DMS114 treated with DMSO at 0.1 percent for 48 hours (cell line): Measurements from ENCODE around the gene EPM2AIP1.
"Not testable (repeated sequence)": the region's sequence is repeated elsewhere in the genome, so short reads cannot be mapped to it uniquely, and the experiment has no call there.

ENCODE experiments used
- DNase-seq: peaks from one replicate; lab custom pipeline; 2025; ENCODE audit not compliant: unreplicated experiment; lab: John Stamatoyannopoulos, UW

Gene EPM2AIP1

GRCh38 chr3:36993326-36994283 lies 674 bp upstream of the EPM2AIP1 start, which contains the start of gene MLH1:
Gene MLH1, plus strand, starts transcription at chr3:36993518. Its CDS starts 30 bp downstream, at chr3:36993548.
- no peak for DNase-seq

- no peak for DNase-seq
Measured at GRCh38 chr3:36991923-36992805, 767 bp downstream of the EPM2AIP1 start.

GRCh38 chr3:36991147-36991546 lies 1.8 kb downstream of the EPM2AIP1 start:
- no peak for DNase-seq

- no peak for DNase-seq
Measured at GRCh38 chr3:36989568-36989967, 3.4 kb downstream of the EPM2AIP1 start.

GRCh38 chr3:36989005-36989404 lies 3.9 kb downstream of the EPM2AIP1 start:
- DNase-seq = no peak

GRCh38 chr3:36988356-36988755 lies 4.6 kb downstream of the EPM2AIP1 start:
- DNase-seq = no peak

GRCh38 chr3:36981006-36981405 lies 11.9 kb downstream of the EPM2AIP1 start:
- no peak for DNase-seq

- no peak for DNase-seq
Measured at GRCh38 chr3:36973139-36973538, 19.8 kb downstream of the EPM2AIP1 start.

- DNase-seq = no peak
Measured at GRCh38 chr3:36972163-36972562, 20.8 kb downstream of the EPM2AIP1 start.

- DNase-seq = no peak
Measured at GRCh38 chr3:36969540-36970432, 23.1 kb downstream of the EPM2AIP1 start.

- no peak for DNase-seq
Measured at GRCh38 chr3:36969085-36969484, 23.8 kb downstream of the EPM2AIP1 start.

GRCh38 chr3:36965440-36965839 lies 27.5 kb downstream of the EPM2AIP1 start:
- DNase-seq = no peak

GRCh38 chr3:36964817-36965216 lies 28.1 kb downstream of the EPM2AIP1 start:
- no peak for DNase-seq

- DNase-seq = no peak
Measured at GRCh38 chr3:36964331-36964730, 28.6 kb downstream of the EPM2AIP1 start.

- not testable (repeated sequence) for DNase-seq
Measured at GRCh38 chr3:36963008-36963407, 29.9 kb downstream of the EPM2AIP1 start.

- no peak for DNase-seq
Measured at GRCh38 chr3:36960502-36960901, 32.4 kb downstream of the EPM2AIP1 start.

GRCh38 chr3:36959821-36960220 lies 33.1 kb downstream of the EPM2AIP1 start:
- DNase-seq = no peak

- no peak for DNase-seq
Measured at GRCh38 chr3:36957862-36958686, 34.9 kb downstream of the EPM2AIP1 start.

GRCh38 chr3:36957063-36957462 lies 35.9 kb downstream of the EPM2AIP1 start:
- DNase-seq = no peak

- DNase-seq = no peak
Measured at GRCh38 chr3:36956155-36956554, 36.8 kb downstream of the EPM2AIP1 start.
